ENCODE measurements around the gene SLC51A.

The SLC51A gene

GRCh38 chr3:196216681-196217211, 412 bp downstream of the SLC51A start:
- Mint-ChIP-seq H3K36me3 (no peaks in the 10 kb centered on the region), H3K27ac (no peak overlapping the region), H3K4me3 (no peak overlapping the region), H3K27me3 (peaks cover 13% of the 10 kb centered on the region), H3K9me3 (no peaks in the 10 kb centered on the region), H3K4me1 (peaks cover 31% of the 10 kb centered on the region)
- no peak for DNase-seq
- CTCF ChIA-PET = interaction anchor here (1.4 kb wide), 1 partner anchor 307 kb away, joined by 3 read pairs; no protein-coding TSS in a partner anchor

DNA sequence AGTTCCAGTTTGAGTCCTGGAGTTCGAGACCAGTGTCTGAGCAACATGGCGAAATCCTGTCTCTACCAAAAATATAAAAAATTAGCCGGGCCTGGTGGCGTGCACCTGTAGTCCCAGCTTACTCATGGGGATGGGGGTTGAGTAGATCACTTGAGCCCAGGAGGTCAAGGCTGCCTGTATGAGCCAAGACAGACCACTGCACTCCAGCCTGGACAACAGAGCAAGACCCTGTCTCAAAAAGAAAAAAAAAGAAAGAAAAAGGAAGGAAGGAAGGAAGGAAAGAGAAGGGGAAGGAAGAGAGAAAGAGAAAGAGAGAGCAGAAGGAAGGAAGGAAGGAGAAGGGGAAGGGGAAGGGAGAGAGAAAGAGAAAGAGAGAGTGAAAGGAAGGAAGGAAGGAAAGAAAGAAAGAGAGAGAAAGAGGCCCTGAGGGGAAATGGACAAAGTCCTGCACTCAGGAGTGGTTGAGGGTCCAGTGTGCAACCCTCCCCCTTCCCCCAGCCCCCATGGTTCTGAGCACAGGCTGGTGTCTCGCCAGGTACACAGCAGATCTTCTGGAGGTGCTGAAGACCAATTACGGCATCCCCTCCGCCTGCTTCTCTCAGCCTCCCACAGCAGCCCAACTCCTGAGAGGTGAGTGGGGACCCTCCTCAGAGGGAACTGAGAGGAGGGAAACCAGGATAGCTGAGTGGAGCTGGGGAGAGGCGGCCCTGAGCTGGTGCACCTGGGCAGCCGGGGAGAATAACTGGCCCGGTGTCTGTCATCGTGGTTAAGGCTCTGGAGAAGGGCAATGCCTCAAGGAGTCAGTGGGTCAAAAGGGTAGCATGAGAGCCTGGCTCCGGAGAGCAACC, 1.2 kb downstream of the SLC51A start:
- CTCF ChIA-PET = no interaction called here
- Mint-ChIP-seq H3K4me3 (no peak overlapping the region), H3K27ac (peak overlapping the region; percentile 62)

DNA sequence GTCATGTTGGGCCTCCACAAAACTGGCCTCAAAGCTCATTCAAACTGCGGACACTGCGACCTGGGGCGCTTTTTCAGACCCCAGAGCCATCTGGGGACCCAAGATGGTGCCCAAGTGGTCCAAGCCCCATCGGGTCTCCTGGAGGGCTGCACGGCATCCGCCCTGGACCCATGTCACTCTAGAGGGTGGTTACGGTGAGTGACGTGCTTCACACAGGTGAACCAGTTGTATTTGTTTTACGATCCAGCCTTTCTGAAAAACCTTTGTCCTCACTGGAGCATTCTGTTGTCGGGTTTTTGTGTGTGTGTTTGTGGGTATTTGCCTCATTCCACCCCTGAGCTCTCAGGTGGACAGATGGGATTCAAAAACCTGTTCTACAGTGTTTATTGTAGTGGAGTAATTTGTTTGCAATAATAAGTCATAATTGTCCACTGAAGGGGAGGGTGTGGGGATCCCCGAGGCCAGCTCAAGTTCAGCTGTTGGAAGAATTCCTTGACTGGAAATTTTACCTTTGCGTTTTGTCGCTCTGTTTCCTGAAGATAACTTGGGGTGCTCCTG, 1.9 kb downstream of the SLC51A start:
- CTCF ChIA-PET = interaction anchor here (1.5 kb wide), 1 partner anchor 146 kb away, joined by 5 read pairs; no protein-coding TSS in a partner anchor
- H3K4me1 Mint-ChIP-seq = peaks cover 31% of the 10 kb centered on the region
- DNase-seq = no peak
- H3K4me3 Mint-ChIP-seq = no peak overlapping the region
- H3K27me3 Mint-ChIP-seq = peaks cover 17% of the 10 kb centered on the region
- H3K36me3 Mint-ChIP-seq = no peaks in the 10 kb centered on the region
- peak overlapping the region; percentile 88 for H3K27ac Mint-ChIP-seq
- H3K9me3 Mint-ChIP-seq = no peaks in the 10 kb centered on the region

More for the DNA sequence above, 1.2 kb downstream of the SLC51A start:
- no peak for DNase-seq
- Mint-ChIP-seq H3K9me3 (no peaks in the 10 kb centered on the region), H3K27me3 (peaks cover 13% of the 10 kb centered on the region), H3K4me1 (peaks cover 31% of the 10 kb centered on the region), H3K36me3 (no peaks in the 10 kb centered on the region)

- Mint-ChIP-seq H3K27me3 (peaks cover 18% of the 10 kb centered on the region), H3K9me3 (no peaks in the 10 kb centered on the region), H3K36me3 (no peaks in the 10 kb centered on the region), H3K27ac (peak overlapping the region; percentile 88), H3K4me1 (peaks cover 31% of the 10 kb centered on the region), H3K4me3 (peak overlapping the region; percentile 63)
- DNase-seq = peak; percentile 82
- CTCF ChIA-PET = interaction anchor here (1.5 kb wide), 1 partner anchor 147 kb away, joined by 5 read pairs; no protein-coding TSS in a partner anchor
Observed at GRCh38 chr3:196219194-196219969, 3.0 kb downstream of the SLC51A start.

DNA sequence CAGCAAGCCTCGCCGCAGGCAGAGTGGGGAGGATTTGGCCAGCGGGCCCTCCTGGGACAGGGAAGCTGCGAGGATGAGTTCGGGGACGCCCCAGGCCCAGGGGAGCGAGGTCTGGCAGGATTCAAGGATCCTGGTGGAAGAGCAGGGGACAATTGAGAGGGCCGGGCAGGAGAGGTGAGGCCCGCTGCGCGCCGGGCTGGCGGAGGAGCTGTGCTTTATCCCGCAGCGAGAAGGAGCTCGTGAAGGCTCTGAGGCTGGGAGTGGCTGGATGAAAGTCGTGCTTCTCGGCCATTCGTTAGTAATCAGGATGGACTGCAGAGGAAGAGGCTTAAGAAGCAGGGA, 3.6 kb downstream of the SLC51A start:
- Mint-ChIP-seq H3K27me3 (peaks cover 18% of the 10 kb centered on the region), H3K27ac (peak overlapping the region; percentile 88), H3K9me3 (no peaks in the 10 kb centered on the region), H3K4me3 (peak overlapping the region; percentile 63), H3K4me1 (peaks cover 31% of the 10 kb centered on the region), H3K36me3 (no peaks in the 10 kb centered on the region)
- CTCF ChIA-PET = no interaction called here
- DNase-seq = no peak

DNA sequence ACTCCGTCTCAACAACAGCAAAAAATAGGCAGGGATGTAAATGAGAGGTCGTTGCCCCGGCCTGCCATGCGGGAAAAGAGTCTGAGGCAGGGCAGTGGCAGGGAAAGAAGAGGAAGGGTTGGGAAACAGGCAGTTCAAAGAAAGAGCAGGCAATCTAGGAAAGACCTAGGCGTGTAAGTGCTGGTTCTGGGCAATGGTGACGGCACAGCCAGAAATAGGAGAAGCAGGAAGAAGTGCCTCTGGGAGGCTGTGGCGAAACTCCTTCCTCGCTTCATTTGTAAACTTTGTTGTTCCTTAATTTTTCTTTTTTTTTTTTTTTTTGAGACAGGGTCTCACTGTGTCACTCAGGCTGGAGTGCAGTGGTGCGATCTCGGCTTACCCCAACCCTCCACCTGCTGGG, 4.3 kb downstream of the SLC51A start:
- CTCF ChIA-PET = interaction anchor here (1.3 kb wide), 1 partner anchor 302 kb away, joined by 3 read pairs; no protein-coding TSS in a partner anchor
- DNase-seq = no peak
- no peaks in the 10 kb centered on the region for H3K36me3 Mint-ChIP-seq
- peaks cover 16% of the 10 kb centered on the region for H3K27me3 Mint-ChIP-seq
- H3K27ac Mint-ChIP-seq = no peak overlapping the region
- no peak overlapping the region for H3K4me3 Mint-ChIP-seq
- H3K9me3 Mint-ChIP-seq = no peaks in the 10 kb centered on the region
- H3K4me1 Mint-ChIP-seq = peaks cover 31% of the 10 kb centered on the region

DNA sequence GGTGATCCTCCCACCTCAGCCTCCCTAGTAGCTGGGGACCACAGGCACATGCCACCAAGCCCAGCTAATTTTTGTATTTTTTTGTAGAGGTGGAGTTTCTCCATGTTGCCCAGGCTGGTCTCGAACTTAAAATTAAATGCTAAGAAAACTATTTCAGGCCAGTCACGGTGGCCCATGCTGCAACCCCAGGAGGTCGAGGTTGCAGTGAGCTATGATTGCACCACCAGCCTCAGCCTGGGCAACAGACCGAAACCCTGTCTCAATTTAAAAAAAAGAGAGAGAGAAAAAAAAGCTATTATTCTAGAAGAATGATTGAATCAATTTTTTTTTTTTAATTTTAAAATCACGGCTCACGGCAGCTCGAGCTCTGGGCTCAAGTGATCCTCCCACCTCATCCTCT, 4.7 kb downstream of the SLC51A start:
- CTCF ChIA-PET = interaction anchor here (1.3 kb wide), 1 partner anchor 301 kb away, joined by 3 read pairs; no protein-coding TSS in a partner anchor
- H3K4me3 Mint-ChIP-seq = no peak overlapping the region
- H3K9me3 Mint-ChIP-seq = no peaks in the 10 kb centered on the region
- DNase-seq = no peak
- no peak overlapping the region for H3K27ac Mint-ChIP-seq
- no peaks in the 10 kb centered on the region for H3K36me3 Mint-ChIP-seq
- H3K27me3 Mint-ChIP-seq = peaks cover 14% of the 10 kb centered on the region
- H3K4me1 Mint-ChIP-seq = peaks cover 31% of the 10 kb centered on the region

DNA sequence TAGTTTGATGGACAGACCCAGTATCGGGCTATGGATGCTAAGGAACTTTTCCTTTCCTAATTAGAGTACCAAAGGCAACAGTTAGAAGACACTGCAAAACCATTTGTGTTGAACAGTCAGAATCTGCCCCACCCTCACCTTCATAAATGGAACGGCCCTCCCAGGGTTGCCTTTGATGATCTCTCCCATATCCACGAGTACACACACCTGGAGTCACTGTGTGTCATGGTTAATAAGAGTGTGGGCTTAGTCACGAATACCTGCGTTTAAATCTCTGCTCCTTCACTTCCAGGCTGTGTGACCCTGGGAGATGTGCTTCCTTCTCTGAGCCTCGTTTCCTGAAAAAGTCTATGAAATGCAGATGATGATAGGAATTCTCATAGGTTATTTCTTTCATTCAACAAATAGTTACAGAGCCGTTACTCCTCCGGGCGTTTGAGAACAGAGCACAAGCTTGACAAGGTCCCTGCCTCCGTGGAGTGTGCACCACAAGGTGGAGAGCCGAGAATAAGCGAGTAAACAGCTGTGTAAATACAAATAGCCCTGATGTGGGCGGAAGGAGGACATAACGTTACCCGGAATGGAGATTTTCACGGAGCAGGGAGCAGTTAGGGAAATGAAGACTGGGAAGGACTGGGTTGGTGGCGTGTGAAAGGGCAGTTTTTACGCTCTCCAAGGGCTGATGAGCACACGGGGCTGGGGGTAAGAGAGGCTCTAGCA, 6.7 kb downstream of the SLC51A start:
- no peak overlapping the region for H3K4me3 Mint-ChIP-seq
- no peak for DNase-seq
- peaks cover 23% of the 10 kb centered on the region for H3K4me1 Mint-ChIP-seq
- H3K27me3 Mint-ChIP-seq = peaks cover 9% of the 10 kb centered on the region
- no peaks in the 10 kb centered on the region for H3K9me3 Mint-ChIP-seq
- H3K27ac Mint-ChIP-seq = no peak overlapping the region
- CTCF ChIA-PET = no interaction called here
- no peaks in the 10 kb centered on the region for H3K36me3 Mint-ChIP-seq

DNA sequence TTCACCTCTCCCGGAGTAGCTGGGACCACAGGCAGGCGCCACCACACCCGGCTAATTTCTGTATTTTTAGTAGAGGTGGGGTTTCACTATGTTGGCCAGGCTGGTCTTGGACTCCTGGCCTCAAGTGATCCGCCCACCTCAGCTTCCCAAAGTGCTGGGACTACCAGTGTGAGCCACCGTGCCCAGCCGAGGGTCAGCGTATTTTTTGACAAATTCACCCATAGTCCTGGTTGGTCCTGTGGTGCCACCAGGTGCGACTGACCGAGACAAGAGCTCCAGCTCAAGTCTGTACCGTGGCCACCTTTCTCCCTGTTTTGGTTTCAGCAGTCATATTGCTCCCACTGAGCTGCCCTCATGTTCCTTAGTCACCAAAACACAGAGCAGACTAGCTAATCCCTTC, 8.8 kb downstream of the SLC51A start:
- CTCF ChIA-PET = no interaction called here
- peaks cover 9% of the 10 kb centered on the region for H3K27me3 Mint-ChIP-seq
- peaks cover 4% of the 10 kb centered on the region for H3K4me1 Mint-ChIP-seq
- DNase-seq = no peak
- no peak overlapping the region for H3K4me3 Mint-ChIP-seq
- H3K27ac Mint-ChIP-seq = no peak overlapping the region
- no peaks in the 10 kb centered on the region for H3K36me3 Mint-ChIP-seq
- H3K9me3 Mint-ChIP-seq = no peaks in the 10 kb centered on the region

DNA sequence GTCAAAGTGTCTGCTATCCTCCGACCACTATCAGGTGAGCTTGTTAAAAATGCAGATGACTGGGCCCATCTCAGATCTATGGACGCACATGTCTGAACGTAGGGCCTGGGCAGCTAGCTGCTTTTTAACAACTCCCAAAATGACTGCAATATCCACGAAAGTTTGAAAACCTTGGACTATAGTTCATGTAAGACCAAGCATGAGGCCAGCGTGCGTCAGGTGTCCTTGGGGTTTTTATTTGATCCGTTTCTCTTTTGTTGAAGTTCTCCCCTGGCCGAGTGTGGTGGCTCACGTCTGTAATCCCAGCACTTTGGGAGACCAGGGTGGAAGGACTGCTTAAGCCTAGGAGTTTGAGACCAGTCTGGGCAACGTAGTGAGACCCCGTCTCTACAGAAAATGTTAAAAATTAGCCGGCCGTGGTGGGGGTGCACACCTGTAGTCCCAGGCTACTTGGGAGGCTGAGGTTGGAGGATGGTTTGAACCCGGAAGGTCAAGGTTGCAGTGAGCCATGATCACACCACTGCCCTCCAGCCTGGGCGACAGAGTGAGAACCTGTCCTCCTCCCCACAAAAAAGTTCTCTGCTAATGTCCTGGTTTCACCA, 9.5 kb downstream of the SLC51A start:
- CTCF ChIA-PET = no interaction called here
- Mint-ChIP-seq H3K9me3 (no peaks in the 10 kb centered on the region), H3K36me3 (no peaks in the 10 kb centered on the region), H3K4me3 (no peak overlapping the region), H3K27ac (no peak overlapping the region), H3K27me3 (peaks cover 9% of the 10 kb centered on the region), H3K4me1 (no peaks in the 10 kb centered on the region)
- DNase-seq = no peak

DNA sequence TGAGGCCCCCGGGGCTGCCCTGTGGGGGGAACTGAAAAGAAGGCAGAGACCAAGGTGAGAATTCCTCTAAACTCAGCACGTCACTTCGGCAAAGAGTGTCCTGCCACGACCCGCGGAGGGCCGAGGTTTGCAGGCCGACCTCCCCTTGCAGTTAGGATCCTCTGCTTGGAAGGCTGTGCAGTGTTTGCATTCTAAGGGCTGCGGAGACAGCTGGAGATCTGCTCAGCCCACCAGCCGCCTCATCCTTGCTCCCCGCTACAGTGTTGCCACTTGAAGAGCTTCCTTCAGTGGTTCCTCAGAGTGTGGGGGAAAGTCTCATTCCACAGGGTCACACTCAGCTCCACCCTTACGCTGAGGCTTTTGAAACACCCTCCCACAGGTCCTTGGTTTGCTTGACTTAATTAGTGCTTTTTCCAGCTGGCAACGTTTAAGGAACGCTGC, 10.8 kb downstream of the SLC51A start:
- no peaks in the 10 kb centered on the region for H3K9me3 Mint-ChIP-seq
- CTCF ChIA-PET = interaction anchor here (2.8 kb wide), 1 partner anchor 295 kb away, joined by 7 read pairs; no protein-coding TSS in a partner anchor
- no peak overlapping the region for H3K27ac Mint-ChIP-seq
- no peak for DNase-seq
- H3K4me3 Mint-ChIP-seq = no peak overlapping the region
- H3K27me3 Mint-ChIP-seq = peaks cover 9% of the 10 kb centered on the region
- H3K4me1 Mint-ChIP-seq = no peaks in the 10 kb centered on the region
- H3K36me3 Mint-ChIP-seq = no peaks in the 10 kb centered on the region

GRCh38 chr3:196227629-196228493, 11.5 kb downstream of the SLC51A start:
- no peak overlapping the region for H3K4me3 Mint-ChIP-seq
- H3K36me3 Mint-ChIP-seq = no peaks in the 10 kb centered on the region
- no peak for DNase-seq
- H3K4me1 Mint-ChIP-seq = no peaks in the 10 kb centered on the region
- H3K27me3 Mint-ChIP-seq = peaks cover 9% of the 10 kb centered on the region
- no peak overlapping the region for H3K27ac Mint-ChIP-seq
- no peaks in the 10 kb centered on the region for H3K9me3 Mint-ChIP-seq
- CTCF ChIA-PET = interaction anchor here (0.6 to 2.8 kb wide), 2 partner anchors 246 to 295 kb away, joined by 4 to 7 read pairs; no protein-coding TSS in a partner anchor
